Measurements from ENCODE around the gene TUBG2. TPM values are rescaled to one million over a fixed set of nuclear protein-coding genes. Genes with fewer than 3 reads are reported as not detected.

The TUBG2 gene
- total RNA-seq, 1 experiment from 2014 or later: 26.7 TPM

- TF ChIP-seq ZBTB21 (CRISPR knock-in tag; IDR thresholded peaks at IDR 0.05; ENCODE audit: borderline replicate concordance): no peak
- no peak for TF ChIP-seq ZNF532 (CRISPR knock-in tag; IDR thresholded peaks at IDR 0.05; ENCODE audit: borderline replicate concordance)
- no peak for TF ChIP-seq FOXP1 (CRISPR knock-in tag; IDR thresholded peaks at IDR 0.05; ENCODE audit: borderline replicate concordance)
- no peak for TF ChIP-seq ZNF671 (CRISPR knock-in tag; IDR thresholded peaks at IDR 0.05)
- no peak for TF ChIP-seq GRHL2 (CRISPR knock-in tag; IDR thresholded peaks at IDR 0.05; ENCODE audit: insufficient replicate concordance, severe bottlenecking)
- TF ChIP-seq CREM (CRISPR knock-in tag; IDR thresholded peaks at IDR 0.05): no peak
- no peak for TF ChIP-seq SOX15 (CRISPR knock-in tag; IDR thresholded peaks at IDR 0.05)
- TF ChIP-seq AFF4 (CRISPR knock-in tag; IDR thresholded peaks at IDR 0.05; ENCODE audit: borderline replicate concordance): no peak
- TF ChIP-seq E2F1 (CRISPR knock-in tag; IDR thresholded peaks at IDR 0.05): no peak
- no peak for TF ChIP-seq ZNF317 (CRISPR knock-in tag; IDR thresholded peaks at IDR 0.05; ENCODE audit: borderline replicate concordance, low read depth)
- no peak for TF ChIP-seq PRDM15 (CRISPR knock-in tag; IDR thresholded peaks at IDR 0.05)
- no peak for TF ChIP-seq ATF2 (CRISPR knock-in tag; IDR thresholded peaks at IDR 0.05; ENCODE audit: borderline replicate concordance, low read depth)
- TF ChIP-seq ZMAT4 (CRISPR knock-in tag; IDR thresholded peaks at IDR 0.05): no peak
- peak; percentile 92 for TF ChIP-seq USF2 (CRISPR knock-in tag; IDR thresholded peaks at IDR 0.05)
- no peak for TF ChIP-seq ZNF512 (CRISPR knock-in tag; IDR thresholded peaks at IDR 0.05; ENCODE audit: borderline replicate concordance)
- no peak for TF ChIP-seq ZNF219 (CRISPR knock-in tag; IDR thresholded peaks at IDR 0.05; ENCODE audit: borderline replicate concordance)
- no peak for TF ChIP-seq HMGA2 (CRISPR knock-in tag; IDR thresholded peaks at IDR 0.05)
- TF ChIP-seq GABPB1 (CRISPR knock-in tag; IDR thresholded peaks at IDR 0.05): peak; percentile 97
- TF ChIP-seq ELF4 (CRISPR knock-in tag; IDR thresholded peaks at IDR 0.05; ENCODE audit: low read depth): no peak
- no peak for TF ChIP-seq TEAD1 (CRISPR knock-in tag; IDR thresholded peaks at IDR 0.05)
Measured at GRCh38 chr17:42677012-42677857, 18.2 kb downstream of the TUBG2 start (continued).

All from WTC11 (cell line).